SK-MEL-5 (cell line): ENCODE results near the gene SPHK2. TPM values are rescaled to one million over a fixed set of nuclear protein-coding genes. Genes with fewer than 3 reads are reported as not detected.
"Not testable (repeated sequence)": the region's sequence is repeated elsewhere in the genome, so short reads cannot be mapped to it uniquely, and the experiment has no call there.

ENCODE experiments used
- DNase-seq: peaks from one replicate; pipeline ENCODE4 v3.0.0-alpha.2; 2016; ENCODE audit warnings: low read depth, low spot score
- in situ Hi-C: cut with HindIII; loops from 2 replicates; pipeline ENCODE4 v1.10.0; 2016; ENCODE audit warnings: low sequenced_read_pairs, high pct_unique_total_duplicates, low pct_unique_long_range_greater_than_20kb
- total RNA-seq: library from RNA; depleted of rRNA; stranded (reverse); fragments of >200 nt; shearing (Covaris generic); gene quantifications from 2 replicates; pipeline ENCODE4 v1.2.3, GENCODE V29; 2014

Gene SPHK2
- total RNA-seq, 1 experiment from 2014 or later, result 4.8 TPM

- in situ Hi-C loops, result no loop called here
- peak; percentile 79 for DNase-seq
Measured at GRCh38 chr19:48644839-48645619, 25.7 kb downstream of the SPHK2 start.

- in situ Hi-C loops, result no loop called here
- DNase-seq, result peak; percentile 44
Measured at GRCh38 chr19:48645620-48646000, 26.3 kb downstream of the SPHK2 start.

DNA sequence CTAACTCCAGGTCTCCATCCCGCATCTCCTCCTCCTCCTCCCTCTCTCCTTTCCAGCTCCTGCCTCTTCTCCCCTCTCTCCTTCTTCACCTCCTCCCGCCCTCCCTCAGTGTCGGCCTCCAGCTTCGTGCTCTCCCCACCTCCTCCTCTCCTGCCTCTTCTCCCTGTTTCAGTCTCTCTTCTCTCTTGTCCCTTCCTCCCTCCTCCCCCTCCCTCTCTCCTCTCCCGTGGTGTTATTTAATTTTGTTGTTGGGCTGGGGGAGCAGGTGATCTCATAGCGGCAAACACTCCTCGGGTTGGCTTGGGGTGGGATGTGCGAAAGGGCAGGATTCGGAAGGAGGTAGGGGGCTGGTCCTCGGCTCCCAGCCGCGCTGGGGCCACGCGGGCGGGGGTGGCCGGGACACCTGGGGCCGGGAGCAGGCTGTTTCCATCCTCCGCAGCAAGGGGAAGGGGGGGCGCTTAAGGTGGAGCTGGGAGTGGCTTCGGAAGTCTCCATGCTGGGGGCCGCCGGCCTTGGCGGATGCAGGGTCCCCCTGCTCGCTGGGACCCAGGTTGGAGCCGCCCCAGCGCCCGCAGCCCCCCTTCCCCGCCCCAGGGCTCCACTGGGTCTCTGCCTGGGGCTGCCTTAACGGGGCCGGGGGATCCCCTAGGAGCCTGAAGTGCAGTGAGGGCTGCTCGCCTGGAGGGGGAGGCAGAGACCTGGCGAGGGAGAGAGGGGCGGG, 26.9 kb downstream of the SPHK2 start, which contains the start of gene CA11:
Gene CA11, minus strand, starts transcription at position 187 of the 721 bp plus-strand sequence. CDS start 555 bp downstream, outside the sequence.
- in situ Hi-C loops, result no loop called here
- peak; percentile 87 for DNase-seq

DNA sequence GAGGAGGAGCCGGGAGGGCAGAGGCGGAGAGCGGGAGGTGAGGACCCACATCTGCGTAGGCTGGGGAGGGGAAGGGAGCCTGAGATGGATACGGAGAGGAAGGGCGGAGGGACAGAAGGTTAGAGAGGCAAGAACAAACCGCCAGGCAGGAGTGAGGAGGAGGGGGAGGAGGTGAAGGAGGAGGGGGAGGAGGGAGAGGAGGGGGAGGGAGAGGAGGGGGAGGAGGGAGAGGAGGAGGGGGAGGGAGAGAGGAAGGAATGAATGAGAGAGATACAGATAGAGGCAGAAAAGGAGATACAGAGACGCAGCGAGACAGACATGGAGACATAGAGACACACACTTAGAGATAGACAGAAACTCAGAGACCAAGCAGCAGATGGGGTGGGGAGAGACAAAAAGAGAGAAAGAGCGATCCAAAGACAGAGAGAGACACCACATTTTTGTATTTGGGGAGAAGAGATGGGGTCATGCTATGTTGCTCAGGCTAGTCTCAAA, 27.5 kb downstream of the SPHK2 start:
- in situ Hi-C loops, result no loop called here
- no peak for DNase-seq

- no peak for DNase-seq
- in situ Hi-C loops, result no loop called here
Measured at GRCh38 chr19:48648134-48648533, 28.8 kb downstream of the SPHK2 start.

DNA sequence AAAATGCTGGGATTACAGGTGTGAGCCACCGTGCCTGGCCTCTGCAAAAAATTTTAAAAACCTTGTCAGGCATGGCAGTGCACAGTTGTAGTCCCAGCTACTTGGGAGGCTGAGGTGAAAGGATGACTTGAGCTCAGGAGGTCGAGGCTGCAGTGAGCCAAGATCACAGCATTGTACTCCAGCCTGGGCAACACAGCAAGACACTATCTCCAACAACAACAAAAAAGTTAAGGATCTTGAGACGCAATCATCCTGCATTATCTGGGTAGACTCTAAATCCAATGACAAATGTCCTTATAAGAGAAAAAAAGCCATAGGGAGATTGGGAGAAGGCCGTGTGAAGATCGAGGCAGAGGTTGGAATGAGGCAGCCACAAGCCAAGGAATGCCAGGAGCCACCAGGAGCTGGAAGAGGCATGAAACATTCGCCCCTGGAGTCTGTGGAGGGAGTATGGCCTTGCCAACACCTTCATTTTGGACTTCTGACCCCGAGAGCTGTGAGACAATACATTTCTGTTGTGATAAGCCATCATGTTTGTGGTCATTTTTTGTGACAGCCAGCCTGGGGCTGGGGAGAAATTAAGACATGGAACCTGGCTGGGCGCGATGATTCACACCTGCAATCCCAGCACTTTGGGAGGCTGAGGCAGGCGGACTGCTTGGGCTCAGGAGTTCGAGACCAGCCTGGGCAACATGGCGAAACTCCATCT, 31.8 kb downstream of the SPHK2 start:
- in situ Hi-C loops, result no loop called here

GRCh38 chr19:48651683-48652048, 32.4 kb downstream of the SPHK2 start:
- no peak for DNase-seq
- in situ Hi-C loops, result no loop called here

More for the DNA sequence above, 31.8 kb downstream of the SPHK2 start:
- DNase-seq, result no peak

GRCh38 chr19:48654299-48655059, 35.2 kb downstream of the SPHK2 start:
- in situ Hi-C loops, result no loop called here

GRCh38 chr19:48656840-48657474, 37.7 kb downstream of the SPHK2 start:
- in situ Hi-C loops, result no loop called here
- no peak for DNase-seq

More at GRCh38 chr19:48654299-48655059, 35.2 kb downstream of the SPHK2 start:
- DNase-seq, result no peak

- DNase-seq, in situ Hi-C loops: not testable (repeated sequence)
Measured at GRCh38 chr19:48657828-48658227, 38.5 kb downstream of the SPHK2 start.

DNA sequence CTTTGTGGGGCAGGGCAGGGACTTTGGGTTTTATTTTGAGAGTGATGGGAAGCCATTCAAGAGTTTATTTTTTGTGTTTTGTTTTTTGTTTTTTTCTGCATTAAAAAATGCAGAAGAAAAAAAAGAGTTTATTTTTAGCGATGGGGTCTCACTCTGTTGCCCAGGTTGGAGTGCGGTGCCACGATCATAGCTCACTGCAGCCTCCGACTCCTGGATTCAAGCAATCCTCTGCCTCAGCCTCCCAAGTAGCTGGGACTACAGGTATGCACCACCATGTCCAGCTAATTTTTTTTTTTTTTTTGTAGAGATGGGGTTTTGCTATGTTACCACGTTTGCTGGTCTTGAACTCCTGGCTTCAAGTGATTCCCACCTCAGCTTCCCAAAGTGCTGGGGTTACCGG, 39.2 kb downstream of the SPHK2 start:
- in situ Hi-C loops, result no loop called here
- DNase-seq, result no peak

DNA sequence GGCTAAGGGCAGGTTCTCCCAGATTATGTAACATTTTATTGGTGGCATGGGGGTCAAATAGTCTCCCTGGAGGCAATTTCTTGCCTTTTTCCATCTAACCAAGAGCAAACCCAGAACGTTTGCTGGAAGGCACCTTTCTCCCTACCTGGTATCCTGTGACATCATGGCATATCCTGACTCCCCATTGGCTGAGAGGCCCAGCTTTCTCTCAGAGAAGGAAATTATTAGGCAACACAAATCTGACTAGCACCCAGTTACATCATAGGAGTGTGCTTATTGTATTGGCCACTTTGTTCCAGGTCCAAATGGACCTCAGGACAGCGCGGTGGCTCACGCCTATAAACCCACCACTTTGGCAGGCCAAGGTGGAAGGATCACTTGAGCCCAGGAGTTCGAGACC, 40.5 kb downstream of the SPHK2 start:
- DNase-seq, result peak; percentile 85
- in situ Hi-C loops, result no loop called here

DNA sequence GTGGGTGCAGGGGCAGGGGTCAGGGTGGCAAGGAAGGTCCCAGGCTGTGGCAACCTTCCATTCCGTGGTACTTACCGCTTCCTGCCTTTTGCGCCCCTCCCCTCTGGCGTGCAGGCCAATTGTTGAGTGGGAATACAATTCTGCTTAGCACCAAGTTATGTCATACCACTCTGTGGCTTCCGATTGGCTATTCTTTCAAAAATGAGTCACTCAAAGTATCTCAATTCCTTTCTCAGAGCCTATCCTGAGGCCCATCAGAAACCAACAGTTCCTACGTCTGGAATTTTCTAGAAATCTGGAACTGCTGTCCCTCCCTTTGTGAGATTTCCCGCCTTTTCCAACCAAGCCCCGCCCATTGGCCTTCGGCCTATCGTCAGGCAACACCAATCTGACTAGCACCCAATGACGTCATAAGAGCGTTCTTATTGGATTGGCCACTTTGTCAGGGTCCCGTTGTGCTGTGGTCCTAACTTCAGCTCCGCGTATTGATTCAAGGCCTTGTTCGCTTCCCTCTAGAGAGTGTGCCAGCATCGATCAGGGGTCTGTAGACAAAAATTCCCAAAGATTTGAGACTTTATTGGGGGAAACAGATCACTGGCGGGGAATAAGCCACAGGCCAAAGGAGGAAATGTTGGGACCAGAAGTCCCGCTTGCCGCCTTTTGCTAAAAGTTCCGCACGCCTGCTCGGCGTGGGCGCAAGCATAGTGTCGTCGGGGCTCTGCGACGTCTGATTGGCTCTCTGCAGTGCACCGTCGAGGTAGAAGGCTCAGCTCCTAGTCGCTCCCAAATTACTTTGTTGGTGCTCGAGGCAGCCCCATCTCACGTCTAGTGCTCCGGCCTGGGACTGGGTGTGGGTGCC, 41.8 kb downstream of the SPHK2 start:
- in situ Hi-C loops, result no loop called here

DNA sequence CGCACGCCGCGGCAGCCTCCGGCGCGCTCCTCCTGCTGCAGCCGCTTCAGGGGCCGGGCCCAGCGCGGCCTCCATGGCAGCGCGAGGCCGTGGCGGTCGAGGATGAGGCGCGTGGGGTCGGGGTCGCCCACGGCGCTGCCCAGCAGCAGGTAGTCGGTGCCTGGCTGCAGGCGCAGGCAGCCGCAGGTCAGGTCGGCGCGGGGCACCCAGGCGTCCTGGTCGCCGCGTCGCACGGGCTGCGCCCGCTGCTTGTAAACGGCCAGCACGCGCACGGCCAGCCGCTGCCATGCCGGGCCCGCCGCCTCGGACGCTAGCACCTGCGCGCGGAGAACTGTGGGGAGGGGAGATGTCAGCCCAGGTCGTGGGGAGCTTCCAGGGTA, 42.4 kb downstream of the SPHK2 start:
- in situ Hi-C loops, result no loop called here
- DNase-seq, result no peak

More for the DNA sequence above, 41.8 kb downstream of the SPHK2 start:
- peak; percentile 97 for DNase-seq

DNA sequence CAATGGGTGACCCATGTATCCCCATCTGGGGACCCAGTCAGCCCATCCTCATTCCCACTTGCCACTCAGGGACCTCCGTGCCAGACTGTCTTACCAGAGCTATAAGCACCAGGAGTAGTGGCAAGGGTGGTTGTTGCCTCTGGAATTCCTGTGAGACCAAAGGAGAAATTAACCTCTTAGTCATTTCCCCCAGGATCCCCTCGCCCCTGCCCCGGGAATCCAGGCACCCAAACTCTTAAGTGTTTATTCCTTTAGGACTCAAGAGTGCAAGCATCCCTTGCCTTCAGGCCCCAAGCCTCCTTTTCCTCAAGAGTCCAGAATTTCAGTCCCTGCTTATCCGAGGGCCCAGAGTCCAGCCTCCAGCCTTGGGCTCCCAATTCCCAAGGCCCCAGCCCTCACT, 44.4 kb downstream of the SPHK2 start:
- no peak for DNase-seq
- in situ Hi-C loops, result no loop called here

DNA sequence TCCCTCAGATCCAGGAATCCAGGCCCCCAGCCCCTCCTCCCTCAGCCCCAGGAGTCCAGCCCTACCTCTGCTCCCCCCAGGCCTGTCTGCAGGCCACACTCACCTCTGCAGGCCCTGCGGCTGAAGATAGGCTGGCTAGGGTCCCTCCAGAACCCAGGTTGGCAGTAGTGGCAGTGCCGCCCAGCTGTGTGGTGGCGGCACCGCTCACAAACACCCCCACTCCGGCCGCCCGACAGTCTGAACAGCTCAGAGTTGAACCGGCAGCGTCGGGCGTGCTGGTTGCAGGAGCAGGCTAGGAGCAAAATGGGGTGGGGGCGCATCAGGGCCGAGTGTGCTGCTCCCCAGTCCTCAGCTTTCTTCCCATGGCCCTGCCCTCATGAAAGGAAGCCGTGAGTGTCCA, 45.2 kb downstream of the SPHK2 start:
- no peak for DNase-seq
- in situ Hi-C loops, result no loop called here
